NCI-H1930 (cell line): ENCODE measurements around the gene SRPRA.

ENCODE experiments used
- DNase-seq, 2 experiments: peaks; one replicate each; lab custom pipeline; 2025; lab: John Stamatoyannopoulos, UW

Gene SRPRA

GRCh38 chr11:126229858-126230540, 38.7 kb downstream of the SRPRA start:
- no peak for DNase-seq

GRCh38 chr11:126226334-126227084, 42.2 kb downstream of the SRPRA start:
- no peak for DNase-seq

GRCh38 chr11:126225295-126225665, 43.4 kb downstream of the SRPRA start:
- no peak for DNase-seq

GRCh38 chr11:126224647-126225294, 43.9 kb downstream of the SRPRA start:
- DNase-seq: no peak

- no peak for DNase-seq
These were observed 49.1 kb downstream of the SRPRA start for GRCh38 chr11:126219547-126219946.

- DNase-seq: no peak
These were observed 51.2 kb downstream of the SRPRA start for GRCh38 chr11:126217491-126217890.

GRCh38 chr11:126216526-126217305, 52.0 kb downstream of the SRPRA start:
- no peak for DNase-seq

GRCh38 chr11:126214841-126215240, 53.9 kb downstream of the SRPRA start:
- DNase-seq: no peak

- DNase-seq: no peak
These were observed 54.3 kb downstream of the SRPRA start for GRCh38 chr11:126214441-126214840.
